HEK293 (cell line): ENCODE results near the gene PRRT1.
A peak's percentile ranks its signal among the peaks of the same experiment; 100 is the strongest.

Source experiments
- CTCF ChIA-PET: fragments of 350-600 bp; formaldehyde crosslinking; extraction: SDS; loops from one replicate; lab custom pipeline; 2021; ENCODE audit warnings: antibody characterized with exemption; lab: Yijun Ruan, JAX
- POLR2A ChIA-PET: fragments of 300-600 bp; formaldehyde crosslinking; extraction: SDS; loops from one replicate; lab custom pipeline; 2020; ENCODE audit warnings: antibody characterized with exemption, inconsistent platforms; lab: Yijun Ruan, JAX
- H3K27ac ChIP-seq: fragments of 200-500 bp; sonication (Bioruptor generic); 2 replicates; pipeline ENCODE4 v1.5.1; 2014; ENCODE audit warnings: low read depth, low read length, control low read depth, inconsistent platforms; ENCODE audit errors: extremely low read depth
- H3K36me3 ChIP-seq, 2 experiments: fragments of 200-500 bp in 1 of 2; sonication (Bioruptor generic) in 1 of 2; 1 replicate in 1 of 2; 2 replicates in 1 of 2; pipeline ENCODE4 v1.5.1; 2014 to 2017; ENCODE audit warnings: inconsistent platforms in 2 of 2, low read length in 2 of 2; ENCODE audit not compliant: control insufficient read depth in 2 of 2, insufficient read depth in 1 of 2
- H3K4me1 ChIP-seq: fragments of 200-500 bp; sonication (Bioruptor generic); 2 replicates; pipeline ENCODE4 v1.5.1; 2014; ENCODE audit warnings: mild to moderate bottlenecking, low read length, inconsistent platforms; ENCODE audit not compliant: control insufficient read depth, insufficient read depth
- H3K4me3 ChIP-seq: 2 replicates; pipeline ENCODE4 v1.5.1; 2011; ENCODE audit warnings: low read depth, mild to moderate bottlenecking, control low read depth, low read length, moderate library complexity
- H3K9me3 ChIP-seq: fragments of 200-500 bp; sonication (Bioruptor generic); 2 replicates; pipeline ENCODE4 v1.5.1; 2014; ENCODE audit warnings: low read depth, low read length, inconsistent platforms; ENCODE audit not compliant: control insufficient read depth, insufficient read depth
- KLF1 ChIP-seq: fragments of 450-650 bp; formaldehyde crosslinking; IDR thresholded peaks from 2 replicates; pipeline ENCODE4 v1.5.1; 2016; ENCODE audit warnings: missing biosample characterization, missing genetic modification characterization
- KLF8 ChIP-seq: fragments of 450-650 bp; formaldehyde crosslinking; IDR thresholded peaks from 2 replicates; pipeline ENCODE4 v1.5.1; 2016; ENCODE audit warnings: missing biosample characterization, missing genetic modification characterization
- KLF9 ChIP-seq: fragments of 450-650 bp; formaldehyde crosslinking; IDR thresholded peaks from 2 replicates; pipeline ENCODE4 v1.5.1; 2016; ENCODE audit warnings: missing biosample characterization, missing genetic modification characterization, low read depth
- MZF1 ChIP-seq: fragments of 450-650 bp; formaldehyde crosslinking; IDR thresholded peaks from 2 replicates; pipeline ENCODE4 v1.5.1; 2017; ENCODE audit warnings: missing biosample characterization, missing genetic modification characterization, borderline replicate concordance
- OSR2 ChIP-seq: fragments of 450-650 bp; formaldehyde crosslinking; IDR thresholded peaks from 2 replicates; pipeline ENCODE4 v1.5.1; 2016; ENCODE audit warnings: missing biosample characterization, missing genetic modification characterization
- SCRT2 ChIP-seq: fragments of 450-650 bp; formaldehyde crosslinking; IDR thresholded peaks from 2 replicates; pipeline ENCODE4 v1.5.1; 2016; ENCODE audit warnings: missing biosample characterization, missing genetic modification characterization
- YY1 ChIP-seq: fragments of 450-650 bp; formaldehyde crosslinking; IDR thresholded peaks from 2 replicates; pipeline ENCODE4 v1.5.1; 2018; ENCODE audit warnings: missing biosample characterization, missing genetic modification characterization
- ZBTB8A ChIP-seq: fragments of 450-650 bp; formaldehyde crosslinking; IDR thresholded peaks from 2 replicates; pipeline ENCODE4 v1.5.1; 2016; ENCODE audit warnings: missing biosample characterization, missing genetic modification characterization
- ZIC2 ChIP-seq: fragments of 450-650 bp; formaldehyde crosslinking; IDR thresholded peaks from 2 replicates; pipeline ENCODE4 v1.5.1; 2016; ENCODE audit warnings: missing biosample characterization, missing genetic modification characterization
- ZNF10 ChIP-seq: fragments of 450-650 bp; formaldehyde crosslinking; IDR thresholded peaks from 2 replicates; pipeline ENCODE4 v1.5.1; 2017; ENCODE audit warnings: missing biosample characterization, missing genetic modification characterization
- ZNF175 ChIP-seq: fragments of 450-650 bp; formaldehyde crosslinking; IDR thresholded peaks from 2 replicates; pipeline ENCODE4 v1.5.1; 2016; ENCODE audit warnings: missing biosample characterization, missing genetic modification characterization
- ZNF184 ChIP-seq: fragments of 450-650 bp; IDR thresholded peaks from 2 replicates; pipeline ENCODE4 v1.5.1; 2018; ENCODE audit warnings: missing biosample characterization, mild to moderate bottlenecking, missing genetic modification characterization
- ZNF311 ChIP-seq: fragments of 450-650 bp; formaldehyde crosslinking; IDR thresholded peaks from 2 replicates; pipeline ENCODE4 v1.5.1; 2017; ENCODE audit warnings: missing biosample characterization, missing genetic modification characterization, borderline replicate concordance
- ZNF37A ChIP-seq: fragments of 450-650 bp; IDR thresholded peaks from 2 replicates; pipeline ENCODE4 v1.5.1; 2018; ENCODE audit warnings: missing biosample characterization, missing genetic modification characterization
- ZNF416 ChIP-seq: fragments of 450-650 bp; formaldehyde crosslinking; IDR thresholded peaks from 2 replicates; pipeline ENCODE4 v1.5.1; 2016; ENCODE audit warnings: missing biosample characterization, missing genetic modification characterization
- ZNF423 ChIP-seq: fragments of 450-650 bp; formaldehyde crosslinking; IDR thresholded peaks from 2 replicates; pipeline ENCODE4 v1.5.1; 2016; ENCODE audit warnings: missing biosample characterization, missing genetic modification characterization
- ZNF426 ChIP-seq: fragments of 450-650 bp; formaldehyde crosslinking; IDR thresholded peaks from 2 replicates; pipeline ENCODE4 v1.5.1; 2017; ENCODE audit warnings: missing biosample characterization, missing genetic modification characterization, mild to moderate bottlenecking, inconsistent platforms, moderate library complexity
- ZNF660 ChIP-seq: fragments of 450-650 bp; IDR thresholded peaks from 2 replicates; pipeline ENCODE4 v1.5.1; 2018; ENCODE audit warnings: missing biosample characterization, mild to moderate bottlenecking, missing genetic modification characterization
- ZNF670 ChIP-seq: fragments of 450-650 bp; formaldehyde crosslinking; IDR thresholded peaks from 2 replicates; pipeline ENCODE4 v1.5.1; 2016; ENCODE audit warnings: missing biosample characterization, missing genetic modification characterization, low read depth
- ZNF747 ChIP-seq: fragments of 450-650 bp; formaldehyde crosslinking; IDR thresholded peaks from 2 replicates; pipeline ENCODE4 v1.5.1; 2016; ENCODE audit warnings: missing biosample characterization, missing genetic modification characterization
- TF ChIP-seq, protein P1 (sequence below): fragments of 450-650 bp; formaldehyde crosslinking; optimal IDR thresholded peaks from 2 replicates; pipeline ENCODE3; 2016; ENCODE audit warnings: missing biosample characterization, mild to moderate bottlenecking, missing genetic modification characterization
- TF ChIP-seq, protein P2 (sequence below): fragments of 450-650 bp; formaldehyde crosslinking; IDR thresholded peaks from 2 replicates; pipeline ENCODE4 v1.5.1; 2016; ENCODE audit warnings: missing biosample characterization, missing genetic modification characterization
- TF ChIP-seq, protein P3 (sequence below): fragments of 450-650 bp; formaldehyde crosslinking; IDR thresholded peaks from 2 replicates; pipeline ENCODE4 v1.5.1; 2016; ENCODE audit warnings: missing biosample characterization, missing genetic modification characterization
- TF ChIP-seq, protein P4 (sequence below): fragments of 450-650 bp; formaldehyde crosslinking; IDR thresholded peaks from 2 replicates; pipeline ENCODE4 v1.5.1; 2016; ENCODE audit warnings: missing biosample characterization, missing genetic modification characterization
- TF ChIP-seq, protein P5 (sequence below): fragments of 450-650 bp; formaldehyde crosslinking; conservative IDR thresholded peaks from 2 replicates; pipeline ENCODE4 v1.5.1; 2016; ENCODE audit warnings: low read depth, missing biosample characterization, missing genetic modification characterization

PRRT1 gene

DNA sequence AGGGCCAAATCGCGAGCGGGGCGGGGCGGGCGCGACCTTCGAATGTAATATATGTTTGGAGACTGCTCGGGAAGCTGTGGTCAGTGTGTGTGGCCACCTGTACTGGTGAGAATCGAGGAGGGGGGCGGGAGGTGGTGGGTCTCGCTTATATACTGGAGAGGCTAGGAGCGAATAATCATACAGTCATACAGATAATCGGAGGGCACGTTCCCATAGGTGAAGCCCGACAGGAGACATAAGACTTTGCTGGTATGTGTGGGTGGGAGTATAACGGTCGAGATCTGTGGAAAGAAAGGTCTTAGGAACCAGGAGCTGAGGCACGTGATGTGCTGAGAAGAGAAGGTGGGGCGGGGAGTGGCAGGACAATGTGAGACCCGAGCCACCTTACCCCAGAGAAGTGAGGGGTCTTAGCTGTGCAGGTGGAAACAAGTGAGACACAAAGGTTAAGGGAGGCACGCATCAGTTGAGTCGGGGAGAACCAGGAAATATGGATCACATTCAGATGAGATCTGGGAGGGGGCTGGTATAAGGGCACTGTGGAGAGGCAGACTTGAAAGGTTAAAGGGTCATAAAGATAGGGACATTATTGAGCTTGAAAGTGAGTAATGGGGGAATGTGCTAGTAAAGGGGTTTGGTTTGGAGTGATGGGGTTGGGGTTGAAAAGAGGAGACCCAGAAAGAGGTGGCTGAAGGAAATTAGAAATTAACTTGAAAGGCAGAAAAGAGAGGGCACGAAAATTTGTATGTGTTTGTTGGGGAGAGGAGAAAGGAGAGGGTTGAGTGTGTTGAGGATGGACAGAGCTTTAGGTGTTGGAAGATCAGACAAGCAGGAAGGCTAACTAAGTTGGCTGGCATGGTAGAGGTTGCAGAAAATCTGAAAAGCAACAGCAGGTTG, 27.1 kb upstream of the PRRT1 start:
- peak overlapping the region; percentile 68 for H3K4me3 ChIP-seq
- peaks cover 14% of the 10 kb centered on the region for H3K4me1 ChIP-seq
- ChIA-PET CTCF (interaction anchor here (0.6 to 1.6 kb wide), 4 partner anchors 15 to 235 kb away, joined by 3 to 9 read pairs (median 4); no protein-coding TSS in a partner anchor), POLR2A (interaction anchor here (0.5 to 1.6 kb wide), 9 partner anchors 10 to 792 kb away, joined by 3 to 10 read pairs (median 5); partner anchors contain the start of genes HSPA1B and PBX2)
- H3K27ac ChIP-seq, result no peak overlapping the region; the same call in 1 of the 2 replicates
- peaks cover 0 to 47% of the 10 kb centered on the region in 2 experiments; a peak in 2 of 3 replicates for H3K36me3 ChIP-seq
- H3K9me3 ChIP-seq, result no peaks in the 10 kb centered on the region
- TF ChIP-seq, protein P1, sequence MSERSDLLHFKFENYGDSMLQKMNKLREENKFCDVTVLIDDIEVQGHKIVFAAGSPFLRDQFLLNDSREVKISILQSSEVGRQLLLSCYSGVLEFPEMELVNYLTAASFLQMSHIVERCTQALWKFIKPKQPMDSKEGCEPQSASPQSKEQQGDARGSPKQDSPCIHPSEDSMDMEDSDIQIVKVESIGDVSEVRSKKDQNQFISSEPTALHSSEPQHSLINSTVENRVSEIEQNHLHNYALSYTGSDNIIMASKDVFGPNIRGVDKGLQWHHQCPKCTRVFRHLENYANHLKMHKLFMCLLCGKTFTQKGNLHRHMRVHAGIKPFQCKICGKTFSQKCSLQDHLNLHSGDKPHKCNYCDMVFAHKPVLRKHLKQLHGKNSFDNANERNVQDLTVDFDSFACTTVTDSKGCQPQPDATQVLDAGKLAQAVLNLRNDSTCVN, result peak; percentile 23
- no peak for TF ChIP-seq ZNF175
- no peak for TF ChIP-seq ZNF670 (tag by site-specific recombination)
- no peak for TF ChIP-seq YY1 (tag by site-specific recombination)
- peak; percentile 61 for TF ChIP-seq SCRT2 (tag by site-specific recombination)
- no peak for TF ChIP-seq MZF1 (tag by site-specific recombination)
- no peak for TF ChIP-seq KLF8 (tag by site-specific recombination)
- peak; percentile 5; the same call in 1 of the 2 replicates for TF ChIP-seq KLF1 (tag by site-specific recombination)
- TF ChIP-seq, protein P2, sequence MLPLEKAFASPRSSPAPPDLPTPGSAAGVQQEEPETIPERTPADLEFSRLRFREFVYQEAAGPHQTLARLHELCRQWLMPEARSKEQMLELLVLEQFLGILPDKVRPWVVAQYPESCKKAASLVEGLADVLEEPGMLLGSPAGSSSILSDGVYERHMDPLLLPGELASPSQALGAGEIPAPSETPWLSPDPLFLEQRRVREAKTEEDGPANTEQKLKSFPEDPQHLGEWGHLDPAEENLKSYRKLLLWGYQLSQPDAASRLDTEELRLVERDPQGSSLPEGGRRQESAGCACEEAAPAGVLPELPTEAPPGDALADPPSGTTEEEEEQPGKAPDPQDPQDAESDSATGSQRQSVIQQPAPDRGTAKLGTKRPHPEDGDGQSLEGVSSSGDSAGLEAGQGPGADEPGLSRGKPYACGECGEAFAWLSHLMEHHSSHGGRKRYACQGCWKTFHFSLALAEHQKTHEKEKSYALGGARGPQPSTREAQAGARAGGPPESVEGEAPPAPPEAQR (tag by site-specific recombination), result no peak
- no peak for TF ChIP-seq ZNF10 (tag by site-specific recombination)
- no peak for TF ChIP-seq ZIC2 (tag by site-specific recombination)
- no peak for TF ChIP-seq ZNF747 (tag by site-specific recombination)
- TF ChIP-seq ZBTB8A, result peak; percentile 38; the same call in 1 of the 2 replicates
- TF ChIP-seq, protein P3, sequence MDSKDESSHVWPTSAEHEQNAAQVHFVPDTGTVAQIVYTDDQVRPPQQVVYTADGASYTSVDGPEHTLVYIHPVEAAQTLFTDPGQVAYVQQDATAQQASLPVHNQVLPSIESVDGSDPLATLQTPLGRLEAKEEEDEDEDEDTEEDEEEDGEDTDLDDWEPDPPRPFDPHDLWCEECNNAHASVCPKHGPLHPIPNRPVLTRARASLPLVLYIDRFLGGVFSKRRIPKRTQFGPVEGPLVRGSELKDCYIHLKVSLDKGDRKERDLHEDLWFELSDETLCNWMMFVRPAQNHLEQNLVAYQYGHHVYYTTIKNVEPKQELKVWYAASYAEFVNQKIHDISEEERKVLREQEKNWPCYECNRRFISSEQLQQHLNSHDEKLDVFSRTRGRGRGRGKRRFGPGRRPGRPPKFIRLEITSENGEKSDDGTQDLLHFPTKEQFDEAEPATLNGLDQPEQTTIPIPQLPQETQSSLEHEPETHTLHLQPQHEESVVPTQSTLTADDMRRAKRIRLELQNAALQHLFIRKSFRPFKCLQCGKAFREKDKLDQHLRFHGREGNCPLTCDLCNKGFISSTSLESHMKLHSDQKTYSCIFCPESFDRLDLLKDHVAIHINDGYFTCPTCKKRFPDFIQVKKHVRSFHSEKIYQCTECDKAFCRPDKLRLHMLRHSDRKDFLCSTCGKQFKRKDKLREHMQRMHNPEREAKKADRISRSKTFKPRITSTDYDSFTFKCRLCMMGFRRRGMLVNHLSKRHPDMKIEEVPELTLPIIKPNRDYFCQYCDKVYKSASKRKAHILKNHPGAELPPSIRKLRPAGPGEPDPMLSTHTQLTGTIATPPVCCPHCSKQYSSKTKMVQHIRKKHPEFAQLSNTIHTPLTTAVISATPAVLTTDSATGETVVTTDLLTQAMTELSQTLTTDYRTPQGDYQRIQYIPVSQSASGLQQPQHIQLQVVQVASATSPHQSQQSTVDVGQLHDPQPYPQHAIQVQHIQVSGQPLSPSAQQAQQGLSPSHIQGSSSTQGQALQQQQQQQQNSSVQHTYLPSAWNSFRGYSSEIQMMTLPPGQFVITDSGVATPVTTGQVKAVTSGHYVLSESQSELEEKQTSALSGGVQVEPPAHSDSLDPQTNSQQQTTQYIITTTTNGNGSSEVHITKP (tag by site-specific recombination), result peak; percentile 5; the same call in 1 of the 2 replicates
- no peak for TF ChIP-seq ZNF416 (tag by site-specific recombination)
- TF ChIP-seq, protein P4, sequence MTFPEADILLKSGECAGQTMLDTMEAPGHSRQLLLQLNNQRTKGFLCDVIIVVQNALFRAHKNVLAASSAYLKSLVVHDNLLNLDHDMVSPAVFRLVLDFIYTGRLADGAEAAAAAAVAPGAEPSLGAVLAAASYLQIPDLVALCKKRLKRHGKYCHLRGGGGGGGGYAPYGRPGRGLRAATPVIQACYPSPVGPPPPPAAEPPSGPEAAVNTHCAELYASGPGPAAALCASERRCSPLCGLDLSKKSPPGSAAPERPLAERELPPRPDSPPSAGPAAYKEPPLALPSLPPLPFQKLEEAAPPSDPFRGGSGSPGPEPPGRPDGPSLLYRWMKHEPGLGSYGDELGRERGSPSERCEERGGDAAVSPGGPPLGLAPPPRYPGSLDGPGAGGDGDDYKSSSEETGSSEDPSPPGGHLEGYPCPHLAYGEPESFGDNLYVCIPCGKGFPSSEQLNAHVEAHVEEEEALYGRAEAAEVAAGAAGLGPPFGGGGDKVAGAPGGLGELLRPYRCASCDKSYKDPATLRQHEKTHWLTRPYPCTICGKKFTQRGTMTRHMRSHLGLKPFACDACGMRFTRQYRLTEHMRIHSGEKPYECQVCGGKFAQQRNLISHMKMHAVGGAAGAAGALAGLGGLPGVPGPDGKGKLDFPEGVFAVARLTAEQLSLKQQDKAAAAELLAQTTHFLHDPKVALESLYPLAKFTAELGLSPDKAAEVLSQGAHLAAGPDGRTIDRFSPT (tag by site-specific recombination), result 0 out of 2 replicates have a peak, but pooled peaks have one; percentile 5
- no peak for TF ChIP-seq ZNF184
- TF ChIP-seq ZNF426, result no peak
- no peak for TF ChIP-seq OSR2 (tag by site-specific recombination)
- TF ChIP-seq, protein P5, sequence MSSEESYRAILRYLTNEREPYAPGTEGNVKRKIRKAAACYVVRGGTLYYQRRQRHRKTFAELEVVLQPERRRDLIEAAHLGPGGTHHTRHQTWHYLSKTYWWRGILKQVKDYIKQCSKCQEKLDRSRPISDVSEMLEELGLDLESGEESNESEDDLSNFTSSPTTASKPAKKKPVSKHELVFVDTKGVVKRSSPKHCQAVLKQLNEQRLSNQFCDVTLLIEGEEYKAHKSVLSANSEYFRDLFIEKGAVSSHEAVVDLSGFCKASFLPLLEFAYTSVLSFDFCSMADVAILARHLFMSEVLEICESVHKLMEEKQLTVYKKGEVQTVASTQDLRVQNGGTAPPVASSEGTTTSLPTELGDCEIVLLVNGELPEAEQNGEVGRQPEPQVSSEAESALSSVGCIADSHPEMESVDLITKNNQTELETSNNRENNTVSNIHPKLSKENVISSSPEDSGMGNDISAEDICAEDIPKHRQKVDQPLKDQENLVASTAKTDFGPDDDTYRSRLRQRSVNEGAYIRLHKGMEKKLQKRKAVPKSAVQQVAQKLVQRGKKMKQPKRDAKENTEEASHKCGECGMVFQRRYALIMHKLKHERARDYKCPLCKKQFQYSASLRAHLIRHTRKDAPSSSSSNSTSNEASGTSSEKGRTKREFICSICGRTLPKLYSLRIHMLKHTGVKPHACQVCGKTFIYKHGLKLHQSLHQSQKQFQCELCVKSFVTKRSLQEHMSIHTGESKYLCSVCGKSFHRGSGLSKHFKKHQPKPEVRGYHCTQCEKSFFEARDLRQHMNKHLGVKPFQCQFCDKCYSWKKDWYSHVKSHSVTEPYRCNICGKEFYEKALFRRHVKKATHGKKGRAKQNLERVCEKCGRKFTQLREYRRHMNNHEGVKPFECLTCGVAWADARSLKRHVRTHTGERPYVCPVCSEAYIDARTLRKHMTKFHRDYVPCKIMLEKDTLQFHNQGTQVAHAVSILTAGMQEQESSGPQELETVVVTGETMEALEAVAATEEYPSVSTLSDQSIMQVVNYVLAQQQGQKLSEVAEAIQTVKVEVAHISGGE (tag by site-specific recombination), result no peak
- no peak for TF ChIP-seq ZNF423 (tag by site-specific recombination)
- no peak for TF ChIP-seq ZNF660
- no peak for TF ChIP-seq ZNF311 (tag by site-specific recombination)
- TF ChIP-seq ZNF37A (tag by site-specific recombination), result no peak
- peak; percentile 49; the same call in 1 of the 2 replicates for TF ChIP-seq KLF9
